Measurements from ENCODE around the gene TRIP12.

TRIP12 gene

DNA sequence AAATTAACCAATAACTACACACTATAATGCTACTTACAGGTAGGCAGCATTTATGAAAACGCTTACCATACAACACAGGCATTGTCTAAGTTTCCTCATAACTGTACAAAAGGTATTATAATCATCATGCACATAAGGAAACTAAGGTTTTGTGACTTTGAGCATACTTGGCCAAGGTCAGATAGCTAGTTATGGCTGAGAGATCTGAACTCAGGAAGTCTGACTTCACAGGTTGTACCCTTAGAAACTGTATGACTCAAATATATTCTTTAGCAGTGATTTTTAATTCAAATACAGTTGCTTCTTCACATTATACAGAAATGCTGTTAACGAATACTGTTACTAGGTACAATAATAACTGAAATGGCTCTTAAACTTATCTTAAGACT, 89.3 kb downstream of the TRIP12 start:
- Histone ChIP-seq H3K4me2 (ENCODE audit: low read length) (no peak overlapping the region), H4K8ac (ENCODE audit: low read depth, low read length) (no peak overlapping the region), H3K27ac (ENCODE audit: low read depth, low read length) (no peak overlapping the region), H3K23ac (ENCODE audit: low read length) (no peak overlapping the region), H3K79me1 (ENCODE audit: low read length) (peaks cover 3% of the 10 kb centered on the region), H3K27me3 (ENCODE audit: insufficient read depth, low read length, poor library complexity) (no peaks in the 10 kb centered on the region), H2BK15ac (replicated peaks; ENCODE audit: low read depth) (no peak overlapping the region), H2BK5ac (ENCODE audit: low read length) (no peak overlapping the region), H3K36me3 (ENCODE audit: control insufficient read depth, insufficient read depth, low read length) (no peaks in the 10 kb centered on the region), H3K4me1 (ENCODE audit: control insufficient read depth, low read depth, low read length) (no peaks in the 10 kb centered on the region), H2BK120ac (ENCODE audit: low read depth, low read length) (no peak overlapping the region), H3K56ac (ENCODE audit: low read length) (no peak overlapping the region), H2AK5ac (ENCODE audit: low read length) (no peak overlapping the region), H4K5ac (ENCODE audit: low read length) (no peak overlapping the region), H3K4me3 (ENCODE audit: low read length) (no peak overlapping the region), H3K4ac (ENCODE audit: low read depth, low read length) (no peak overlapping the region), H3K9ac (ENCODE audit: low read length) (no peak overlapping the region), H3K18ac (ENCODE audit: low read length) (no peak overlapping the region), H3K79me2 (ENCODE audit: control insufficient read depth, insufficient read depth, low read length) (peaks cover 2% of the 10 kb centered on the region)
- no peak for DNase-seq
- no CpG with 5 or more reads among the region's 2 CpGs for WGBS (ENCODE audit: extremely low coverage, insufficient coverage, low lambda C conversion rate)

DNA sequence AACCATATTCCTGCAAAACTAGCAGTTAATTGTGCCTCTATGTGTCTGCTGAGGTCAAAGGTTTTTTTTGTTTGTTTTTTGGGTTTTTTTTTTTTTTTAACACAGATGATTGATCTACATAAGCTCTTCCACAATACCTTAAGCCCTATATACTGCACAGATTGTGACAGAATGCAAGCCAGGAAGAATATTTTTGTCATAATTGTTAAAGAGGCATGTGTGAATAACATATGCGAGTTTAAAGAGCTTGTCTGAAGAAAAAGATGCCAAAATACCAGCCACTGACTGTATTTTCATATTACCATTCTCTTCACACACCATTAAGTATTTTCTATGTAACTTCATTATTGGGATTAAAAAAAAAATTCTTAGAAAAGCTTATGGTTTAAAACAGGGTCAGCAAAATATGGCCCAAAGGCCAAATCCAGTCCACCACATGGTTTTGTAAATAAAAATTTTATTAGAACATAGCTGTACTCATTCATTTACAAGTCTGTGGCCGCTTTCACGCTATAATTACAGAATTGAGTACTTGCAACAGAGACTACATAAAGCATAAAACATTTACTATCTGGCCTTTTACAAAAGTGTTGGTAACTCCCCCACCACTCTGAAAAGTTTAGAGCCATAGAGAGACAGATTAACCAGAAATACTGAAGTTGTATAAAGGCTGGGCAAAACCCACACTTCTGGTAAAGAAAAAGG, 89.9 kb downstream of the TRIP12 start:
- H3K23ac ChIP-seq (ENCODE audit: low read length), result no peak overlapping the region
- H3K4ac ChIP-seq (ENCODE audit: low read depth, low read length), result no peak overlapping the region
- H3K79me1 ChIP-seq (ENCODE audit: low read length), result peaks cover 3% of the 10 kb centered on the region
- H4K5ac ChIP-seq (ENCODE audit: low read length), result no peak overlapping the region
- no peak overlapping the region for H3K56ac ChIP-seq (ENCODE audit: low read length)
- H3K27me3 ChIP-seq (ENCODE audit: insufficient read depth, low read length, poor library complexity), result no peaks in the 10 kb centered on the region
- no peak overlapping the region for H2AK5ac ChIP-seq (ENCODE audit: low read length)
- no peak overlapping the region for H3K18ac ChIP-seq (ENCODE audit: low read length)
- H3K36me3 ChIP-seq (ENCODE audit: control insufficient read depth, insufficient read depth, low read length), result no peaks in the 10 kb centered on the region
- no peak overlapping the region for H2BK15ac ChIP-seq (replicated peaks; ENCODE audit: low read depth)
- no peak overlapping the region for H3K27ac ChIP-seq (ENCODE audit: low read depth, low read length)
- H3K4me1 ChIP-seq (ENCODE audit: control insufficient read depth, low read depth, low read length), result no peaks in the 10 kb centered on the region
- no CpG with 5 or more reads among the region's 3 CpGs for WGBS (ENCODE audit: extremely low coverage, insufficient coverage, low lambda C conversion rate)
- H2BK120ac ChIP-seq (ENCODE audit: low read depth, low read length), result no peak overlapping the region
- no peak overlapping the region for H2BK5ac ChIP-seq (ENCODE audit: low read length)
- no peak overlapping the region for H3K4me3 ChIP-seq (ENCODE audit: low read length)
- peaks cover 2% of the 10 kb centered on the region for H3K79me2 ChIP-seq (ENCODE audit: control insufficient read depth, insufficient read depth, low read length)
- H3K9ac ChIP-seq (ENCODE audit: low read length), result no peak overlapping the region
- no peak for DNase-seq
- H3K4me2 ChIP-seq (ENCODE audit: low read length), result no peak overlapping the region
- H4K8ac ChIP-seq (ENCODE audit: low read depth, low read length), result no peak overlapping the region

DNA sequence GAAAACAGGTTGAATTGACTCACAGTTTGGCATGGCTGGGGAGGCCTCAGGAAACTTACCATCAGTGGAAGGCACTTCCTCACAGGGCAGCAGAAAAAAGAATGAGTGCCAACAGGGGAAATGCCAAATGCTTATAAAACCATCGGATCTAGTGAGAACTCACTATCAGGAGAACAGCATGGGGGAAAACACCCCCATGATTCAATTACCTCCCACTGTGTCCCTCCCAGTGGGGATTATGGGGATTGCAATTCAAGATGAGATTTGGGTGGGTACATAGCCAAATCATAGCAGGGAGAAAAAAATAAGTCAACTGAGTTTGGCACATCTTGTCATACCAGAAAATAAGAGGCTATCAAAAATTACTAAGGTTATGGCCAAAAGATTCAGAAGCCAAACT, 96.3 kb downstream of the TRIP12 start:
- H2AK5ac ChIP-seq (ENCODE audit: low read length), result no peak overlapping the region
- H3K36me3 ChIP-seq (ENCODE audit: control insufficient read depth, insufficient read depth, low read length), result no peaks in the 10 kb centered on the region
- peak; percentile 35 for DNase-seq
- WGBS (ENCODE audit: extremely low coverage, insufficient coverage, low lambda C conversion rate), result no CpG with 5 or more reads among the region's 1 CpG
- H2BK5ac ChIP-seq (ENCODE audit: low read length), result no peak overlapping the region
- H3K4me2 ChIP-seq (ENCODE audit: low read length), result no peak overlapping the region
- H3K79me2 ChIP-seq (ENCODE audit: control insufficient read depth, insufficient read depth, low read length), result no peaks in the 10 kb centered on the region
- H3K27me3 ChIP-seq (ENCODE audit: insufficient read depth, low read length, poor library complexity), result no peaks in the 10 kb centered on the region
- H2BK15ac ChIP-seq (replicated peaks; ENCODE audit: low read depth), result no peak overlapping the region
- no peak overlapping the region for H3K9ac ChIP-seq (ENCODE audit: low read length)
- no peak overlapping the region for H4K8ac ChIP-seq (ENCODE audit: low read depth, low read length)
- H3K18ac ChIP-seq (ENCODE audit: low read length), result no peak overlapping the region
- H3K4me3 ChIP-seq (ENCODE audit: low read length), result no peak overlapping the region
- no peak overlapping the region for H3K4ac ChIP-seq (ENCODE audit: low read depth, low read length)
- H3K56ac ChIP-seq (ENCODE audit: low read length), result no peak overlapping the region
- H4K5ac ChIP-seq (ENCODE audit: low read length), result no peak overlapping the region
- no peak overlapping the region for H3K27ac ChIP-seq (ENCODE audit: low read depth, low read length)
- no peak overlapping the region for H3K23ac ChIP-seq (ENCODE audit: low read length)
- no peak overlapping the region for H2BK120ac ChIP-seq (ENCODE audit: low read depth, low read length)
- H3K4me1 ChIP-seq (ENCODE audit: control insufficient read depth, low read depth, low read length), result no peaks in the 10 kb centered on the region
- H3K79me1 ChIP-seq (ENCODE audit: low read length), result no peaks in the 10 kb centered on the region

DNA sequence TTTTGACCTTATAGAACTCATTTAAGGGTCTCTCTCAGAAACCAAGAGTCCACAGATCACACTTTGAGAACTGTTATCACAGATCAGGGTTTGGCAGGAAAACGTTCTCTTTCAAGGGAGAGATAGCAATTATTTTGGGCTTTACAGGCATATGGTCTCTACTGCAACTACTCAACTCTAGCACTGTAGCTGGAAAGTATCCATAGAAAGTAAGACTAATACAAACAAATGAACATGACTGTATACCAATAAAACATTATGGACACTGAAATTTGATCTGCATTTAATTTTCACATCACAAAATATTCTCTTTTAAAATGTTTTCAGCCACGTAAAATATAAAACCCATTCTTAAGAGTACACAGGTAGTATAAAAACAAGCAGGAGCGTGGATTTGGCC, 100.5 kb downstream of the TRIP12 start:
- no peaks in the 10 kb centered on the region for H3K79me2 ChIP-seq (ENCODE audit: control insufficient read depth, insufficient read depth, low read length)
- H3K4me1 ChIP-seq (ENCODE audit: control insufficient read depth, low read depth, low read length), result no peaks in the 10 kb centered on the region
- no peak overlapping the region for H2BK15ac ChIP-seq (replicated peaks; ENCODE audit: low read depth)
- H3K9ac ChIP-seq (ENCODE audit: low read length), result no peak overlapping the region
- H3K27me3 ChIP-seq (ENCODE audit: insufficient read depth, low read length, poor library complexity), result no peaks in the 10 kb centered on the region
- no peak for DNase-seq
- 100% methylated on average over 1 of the region's 3 CpGs for WGBS (ENCODE audit: extremely low coverage, insufficient coverage, low lambda C conversion rate)
- no peak overlapping the region for H3K18ac ChIP-seq (ENCODE audit: low read length)
- no peak overlapping the region for H3K4me3 ChIP-seq (ENCODE audit: low read length)
- no peak overlapping the region for H3K27ac ChIP-seq (ENCODE audit: low read depth, low read length)
- no peak overlapping the region for H2BK120ac ChIP-seq (ENCODE audit: low read depth, low read length)
- no peak overlapping the region for H3K4me2 ChIP-seq (ENCODE audit: low read length)
- no peak overlapping the region for H4K5ac ChIP-seq (ENCODE audit: low read length)
- H4K8ac ChIP-seq (ENCODE audit: low read depth, low read length), result no peak overlapping the region
- H3K23ac ChIP-seq (ENCODE audit: low read length), result no peak overlapping the region
- H3K36me3 ChIP-seq (ENCODE audit: control insufficient read depth, insufficient read depth, low read length), result no peaks in the 10 kb centered on the region
- no peak overlapping the region for H2BK5ac ChIP-seq (ENCODE audit: low read length)
- no peak overlapping the region for H3K56ac ChIP-seq (ENCODE audit: low read length)
- no peaks in the 10 kb centered on the region for H3K79me1 ChIP-seq (ENCODE audit: low read length)
- H3K4ac ChIP-seq (ENCODE audit: low read depth, low read length), result no peak overlapping the region
- no peak overlapping the region for H2AK5ac ChIP-seq (ENCODE audit: low read length)

DNA sequence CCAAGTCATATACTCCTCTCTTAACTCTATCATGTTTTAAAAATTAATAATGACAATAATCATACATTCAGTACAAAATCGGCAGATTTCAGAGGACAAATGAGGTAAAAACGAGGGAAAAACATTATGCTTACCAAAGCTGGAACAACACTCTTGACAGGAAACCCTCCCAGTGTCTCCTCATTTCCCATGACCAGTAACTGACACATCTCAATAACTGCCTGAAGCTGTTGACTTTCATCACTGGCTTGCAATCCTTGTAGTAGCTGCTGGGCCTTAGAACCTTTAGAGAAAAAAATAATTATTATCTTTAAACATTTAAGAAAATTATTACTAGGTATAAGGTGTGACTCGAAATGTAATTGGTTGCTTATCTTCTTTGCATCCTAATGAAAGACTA, 103.6 kb downstream of the TRIP12 start:
- Histone ChIP-seq H2BK15ac (replicated peaks; ENCODE audit: low read depth) (no peak overlapping the region), H2AK5ac (ENCODE audit: low read length) (no peak overlapping the region), H3K18ac (ENCODE audit: low read length) (no peak overlapping the region), H3K27ac (ENCODE audit: low read depth, low read length) (no peak overlapping the region), H3K4me1 (ENCODE audit: control insufficient read depth, low read depth, low read length) (no peaks in the 10 kb centered on the region), H3K79me1 (ENCODE audit: low read length) (no peaks in the 10 kb centered on the region), H3K56ac (ENCODE audit: low read length) (no peak overlapping the region), H3K4me2 (ENCODE audit: low read length) (no peak overlapping the region), H4K5ac (ENCODE audit: low read length) (no peak overlapping the region), H2BK5ac (ENCODE audit: low read length) (no peak overlapping the region), H3K27me3 (ENCODE audit: insufficient read depth, low read length, poor library complexity) (no peaks in the 10 kb centered on the region), H3K36me3 (ENCODE audit: control insufficient read depth, insufficient read depth, low read length) (no peaks in the 10 kb centered on the region), H3K4ac (ENCODE audit: low read depth, low read length) (no peak overlapping the region), H3K4me3 (ENCODE audit: low read length) (no peak overlapping the region), H3K79me2 (ENCODE audit: control insufficient read depth, insufficient read depth, low read length) (no peaks in the 10 kb centered on the region), H3K23ac (ENCODE audit: low read length) (no peak overlapping the region), H4K8ac (ENCODE audit: low read depth, low read length) (no peak overlapping the region), H3K9ac (ENCODE audit: low read length) (no peak overlapping the region), H2BK120ac (ENCODE audit: low read depth, low read length) (no peak overlapping the region)
- DNase-seq, result no peak
- WGBS (ENCODE audit: extremely low coverage, insufficient coverage, low lambda C conversion rate), result no CpG with 5 or more reads among the region's 3 CpGs

DNA sequence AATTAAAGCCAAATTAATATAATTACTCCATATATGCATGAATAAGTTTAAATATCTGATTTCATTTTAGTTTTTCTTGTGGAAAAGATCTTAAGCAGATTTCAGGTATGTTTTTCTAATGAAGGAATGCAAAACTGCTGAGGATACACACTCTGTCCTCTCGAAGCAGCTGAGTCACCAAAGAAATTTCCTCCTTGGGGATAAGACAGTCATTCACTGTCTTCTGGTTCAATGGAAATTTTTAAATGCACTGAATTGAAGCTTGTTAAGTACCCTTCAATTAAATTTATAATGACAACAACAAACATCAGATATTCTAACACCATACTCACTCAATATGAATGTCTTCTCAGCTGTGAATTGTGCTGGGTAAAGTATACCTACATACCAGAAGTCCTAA, 106.0 kb downstream of the TRIP12 start:
- Histone ChIP-seq H3K4me1 (ENCODE audit: control insufficient read depth, low read depth, low read length) (no peaks in the 10 kb centered on the region), H2BK15ac (replicated peaks; ENCODE audit: low read depth) (no peak overlapping the region), H3K27me3 (ENCODE audit: insufficient read depth, low read length, poor library complexity) (no peaks in the 10 kb centered on the region), H3K36me3 (ENCODE audit: control insufficient read depth, insufficient read depth, low read length) (no peaks in the 10 kb centered on the region), H3K23ac (ENCODE audit: low read length) (no peak overlapping the region), H3K4me2 (ENCODE audit: low read length) (no peak overlapping the region), H4K8ac (ENCODE audit: low read depth, low read length) (no peak overlapping the region), H4K5ac (ENCODE audit: low read length) (no peak overlapping the region), H2AK5ac (ENCODE audit: low read length) (no peak overlapping the region), H3K27ac (ENCODE audit: low read depth, low read length) (no peak overlapping the region), H3K9ac (ENCODE audit: low read length) (no peak overlapping the region), H2BK5ac (ENCODE audit: low read length) (no peak overlapping the region), H3K4me3 (ENCODE audit: low read length) (no peak overlapping the region), H2BK120ac (ENCODE audit: low read depth, low read length) (no peak overlapping the region), H3K79me1 (ENCODE audit: low read length) (no peaks in the 10 kb centered on the region), H3K79me2 (ENCODE audit: control insufficient read depth, insufficient read depth, low read length) (no peaks in the 10 kb centered on the region), H3K56ac (ENCODE audit: low read length) (no peak overlapping the region), H3K4ac (ENCODE audit: low read depth, low read length) (no peak overlapping the region), H3K18ac (ENCODE audit: low read length) (no peak overlapping the region)
- DNase-seq, result no peak
- WGBS (ENCODE audit: extremely low coverage, insufficient coverage, low lambda C conversion rate), result no CpG with 5 or more reads among the region's 1 CpG
